NCI-H128 (cell line): Measurements from ENCODE around the gene CFAP221.
"Not testable (repeated sequence)": the region's sequence is repeated elsewhere in the genome, so short reads cannot be mapped to it uniquely, and the experiment has no call there.

ENCODE experiments used
- DNase-seq: peaks from one replicate; lab custom pipeline; 2025; ENCODE audit not compliant: unreplicated experiment; lab: John Stamatoyannopoulos, UW

CFAP221 gene

DNA sequence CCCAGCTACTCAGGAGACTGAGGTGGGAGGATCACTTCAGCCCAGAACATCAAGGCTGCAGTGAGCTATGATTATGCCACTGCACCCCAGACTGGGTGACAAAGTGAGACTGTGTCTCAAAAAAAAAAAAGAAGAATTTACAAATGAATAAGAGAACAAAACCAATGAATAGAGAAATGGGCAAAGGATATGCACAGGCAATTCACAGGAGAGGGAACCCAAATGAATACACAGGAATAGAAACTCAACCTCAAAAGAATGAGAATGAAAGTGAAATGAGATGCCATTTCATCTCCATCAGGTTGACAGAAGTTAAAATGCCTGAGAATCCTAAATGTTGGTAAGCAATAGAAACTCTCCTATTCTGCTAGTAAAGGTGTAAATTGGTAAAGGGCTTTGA lies 40.2 kb downstream of the CFAP221 start:
- no peak for DNase-seq

DNA sequence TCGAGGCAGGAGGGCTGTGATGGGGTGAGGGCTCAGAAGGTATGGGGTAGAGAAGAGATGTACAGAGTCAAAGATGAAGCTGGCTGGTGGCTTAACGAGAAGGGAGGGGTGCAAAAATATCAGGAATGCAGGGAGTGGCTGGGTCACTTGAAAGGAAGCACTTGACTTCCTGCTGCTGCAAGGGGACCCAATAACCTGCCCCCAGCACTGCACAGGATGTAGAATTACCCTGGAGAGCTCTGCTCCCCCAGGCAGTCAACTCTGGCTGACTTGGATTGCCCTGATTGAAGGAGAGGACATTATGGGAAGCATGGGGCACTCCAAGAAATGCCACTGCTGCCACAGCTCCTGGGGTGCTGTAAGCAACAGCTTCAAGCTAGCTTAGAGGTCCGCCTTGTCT lies 41.8 kb downstream of the CFAP221 start:
- DNase-seq, result no peak

DNA sequence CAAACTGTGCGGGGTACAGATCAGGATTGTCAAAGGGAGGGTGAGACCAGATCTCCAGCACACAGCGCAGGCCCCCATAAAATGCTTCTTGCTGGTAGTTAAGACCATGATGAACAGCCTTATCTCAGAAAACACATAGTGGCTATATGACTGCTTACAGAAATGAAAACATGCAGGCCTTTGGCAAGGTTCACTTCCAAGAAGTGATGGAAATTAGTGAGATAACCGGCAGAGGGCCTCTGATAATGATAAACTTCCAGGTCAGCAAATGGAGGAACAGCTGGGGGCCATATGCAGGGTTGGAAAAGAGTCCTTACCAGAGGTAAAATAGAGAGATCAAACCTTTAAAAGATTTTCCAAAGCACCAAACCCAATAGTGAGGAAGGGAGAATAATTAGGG lies 46.6 kb downstream of the CFAP221 start:
- no peak for DNase-seq

DNA sequence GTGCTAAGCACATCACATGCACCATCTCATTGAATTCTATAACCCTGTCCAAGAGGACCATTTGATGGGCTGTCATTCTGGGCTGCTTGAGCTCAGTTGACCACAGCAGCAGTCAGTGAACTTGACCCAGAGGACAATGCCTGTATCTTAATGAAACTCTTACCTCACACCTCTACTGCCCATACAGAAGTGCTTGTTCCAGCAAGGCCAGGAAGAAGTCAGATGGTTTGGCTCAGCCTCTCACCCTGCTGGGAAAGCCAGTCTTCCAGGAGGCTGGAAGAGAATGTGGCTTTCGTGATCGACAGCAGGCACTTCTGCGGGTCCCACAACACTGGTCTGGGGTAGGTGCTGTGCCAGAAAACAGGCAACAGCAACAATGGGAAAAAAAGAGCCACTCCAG lies 47.3 kb downstream of the CFAP221 start:
- DNase-seq, result no peak

- DNase-seq, result no peak
Measured at GRCh38 chr2:119592436-119592835, 48.2 kb downstream of the CFAP221 start.

DNA sequence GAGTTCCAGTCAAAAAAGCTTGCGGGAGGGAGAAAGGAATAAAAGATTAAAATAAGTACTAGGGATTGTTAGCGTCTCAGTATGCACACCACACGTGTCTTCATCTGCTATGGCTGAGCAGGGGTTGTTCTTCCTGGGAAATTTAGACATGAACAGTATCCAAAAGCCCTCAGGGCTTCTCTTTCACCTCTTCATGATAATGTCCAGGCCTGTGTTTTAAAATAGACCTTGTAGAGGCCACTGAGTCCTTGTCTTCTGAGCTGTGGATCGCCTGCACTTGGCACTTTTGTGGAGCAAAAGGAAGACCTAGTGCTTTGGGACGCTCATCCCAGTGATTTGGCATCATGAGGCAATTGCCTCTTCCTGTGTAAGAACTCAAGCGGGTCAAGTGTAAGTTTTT lies 52.4 kb downstream of the CFAP221 start:
- DNase-seq, result no peak

GRCh38 chr2:119598596-119599263 lies 54.5 kb downstream of the CFAP221 start:
- DNase-seq, result peak; percentile 27

GRCh38 chr2:119599384-119599783 lies 55.1 kb downstream of the CFAP221 start:
- no peak for DNase-seq

- no peak for DNase-seq
Measured at GRCh38 chr2:119605096-119605495, 60.8 kb downstream of the CFAP221 start.

GRCh38 chr2:119606674-119607073 lies 62.4 kb downstream of the CFAP221 start:
- no peak for DNase-seq

GRCh38 chr2:119608553-119608952 lies 64.3 kb downstream of the CFAP221 start:
- DNase-seq, result no peak

DNA sequence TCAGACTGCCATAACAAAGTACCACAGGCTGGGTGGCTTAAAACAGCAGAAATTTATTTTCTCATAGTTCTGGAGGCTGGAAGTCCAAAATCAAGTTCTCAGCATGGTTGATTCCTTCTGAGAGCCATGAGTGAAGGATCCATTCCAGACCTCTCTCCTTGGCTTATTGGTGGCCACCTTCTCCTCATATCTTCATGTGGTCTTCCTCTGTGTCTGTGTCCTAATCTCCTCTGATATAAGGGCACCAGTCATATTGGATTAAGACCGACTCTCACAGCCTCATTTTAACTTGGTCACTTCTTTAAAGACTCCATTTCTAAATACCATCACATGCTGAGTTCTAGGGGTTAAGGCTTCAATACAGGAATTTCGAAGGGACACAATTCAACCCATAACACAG lies 65.1 kb downstream of the CFAP221 start:
- DNase-seq, result no peak

DNA sequence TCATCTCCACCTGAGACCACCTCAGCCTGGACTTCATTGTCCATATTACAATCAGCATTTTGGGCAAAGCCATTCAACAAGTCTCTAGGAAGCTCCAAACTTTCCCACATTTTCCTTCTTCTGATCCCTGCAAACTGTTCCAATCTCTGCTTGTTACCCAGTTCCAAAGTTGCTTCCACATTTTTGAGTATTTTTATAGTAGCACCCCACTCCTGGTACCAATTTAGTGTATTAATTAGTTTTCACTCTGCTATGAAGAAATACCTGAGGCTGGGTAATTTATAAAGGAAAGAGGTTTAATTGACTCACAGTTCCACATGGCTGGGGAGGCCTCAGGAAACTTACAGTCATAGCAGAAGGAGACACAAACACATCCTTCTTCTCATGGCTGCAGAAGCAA lies 69.9 kb downstream of the CFAP221 start:
- not testable (repeated sequence) for DNase-seq

DNA sequence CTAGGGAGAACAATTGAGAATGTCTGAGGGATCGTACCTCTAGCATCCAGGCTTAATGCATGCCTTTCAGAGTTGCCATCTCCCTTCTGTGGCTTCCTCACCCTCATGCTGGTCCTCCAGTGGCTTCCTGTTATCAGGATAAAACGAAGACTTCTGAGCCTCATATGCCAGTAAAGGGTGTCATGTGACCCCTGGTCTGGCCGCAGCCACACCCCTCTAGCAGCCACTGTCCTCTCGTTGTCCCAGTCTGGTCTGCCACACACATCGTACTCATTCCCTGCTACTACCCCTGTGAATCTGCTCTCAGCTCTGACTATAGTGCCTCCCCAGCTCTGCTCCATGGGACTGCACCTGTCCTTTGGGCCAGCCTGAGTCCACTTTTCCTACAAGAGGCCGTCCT lies 72.2 kb downstream of the CFAP221 start:
- DNase-seq, result no peak

GRCh38 chr2:119617455-119617854 lies 73.2 kb downstream of the CFAP221 start:
- DNase-seq, result no peak

- DNase-seq, result not testable (repeated sequence)
Measured at GRCh38 chr2:119618725-119619124, 74.5 kb downstream of the CFAP221 start.

GRCh38 chr2:119625226-119625625 lies 81.0 kb downstream of the CFAP221 start:
- no peak for DNase-seq

- DNase-seq, result no peak
Measured at GRCh38 chr2:119629323-119629825, 85.1 kb downstream of the CFAP221 start.

DNA sequence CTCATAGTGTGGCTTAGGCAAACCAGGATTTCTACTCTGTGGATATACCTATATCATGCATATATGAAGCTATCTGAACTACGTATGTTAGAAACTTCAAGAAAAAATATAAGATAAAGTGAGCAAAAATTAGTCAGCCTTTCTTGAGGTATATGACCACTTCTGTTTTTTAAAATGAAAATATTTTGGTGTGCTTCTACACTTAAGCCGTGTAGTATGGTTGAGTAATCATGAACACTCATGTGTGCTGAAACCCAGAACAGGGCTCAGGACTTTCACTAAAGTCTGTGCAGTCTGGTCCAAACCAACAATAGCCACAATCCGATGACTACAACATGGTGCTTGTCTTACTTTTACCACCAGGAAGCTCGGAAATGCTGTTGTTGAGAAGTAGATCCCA lies 85.9 kb downstream of the CFAP221 start:
- no peak for DNase-seq

DNA sequence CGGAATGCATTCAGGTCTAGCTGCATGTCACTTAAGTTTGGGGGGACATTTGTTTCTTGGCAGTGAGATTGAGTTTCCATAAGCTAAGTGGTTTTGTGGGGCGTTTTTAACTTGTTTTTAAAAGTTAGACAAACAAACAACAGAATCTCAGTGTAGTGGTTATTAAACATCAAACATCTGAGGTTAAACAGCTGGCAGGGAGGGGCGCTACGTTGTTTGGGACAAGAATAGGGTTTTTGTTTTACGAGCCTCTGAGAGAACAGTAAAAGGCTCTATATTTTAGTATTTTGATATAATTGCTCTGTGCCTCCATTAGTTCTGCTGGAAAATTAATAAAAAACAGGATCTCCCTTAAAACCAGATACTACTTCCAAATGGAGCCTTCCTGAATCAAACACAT lies 93.1 kb downstream of the CFAP221 start:
- DNase-seq, result no peak

DNA sequence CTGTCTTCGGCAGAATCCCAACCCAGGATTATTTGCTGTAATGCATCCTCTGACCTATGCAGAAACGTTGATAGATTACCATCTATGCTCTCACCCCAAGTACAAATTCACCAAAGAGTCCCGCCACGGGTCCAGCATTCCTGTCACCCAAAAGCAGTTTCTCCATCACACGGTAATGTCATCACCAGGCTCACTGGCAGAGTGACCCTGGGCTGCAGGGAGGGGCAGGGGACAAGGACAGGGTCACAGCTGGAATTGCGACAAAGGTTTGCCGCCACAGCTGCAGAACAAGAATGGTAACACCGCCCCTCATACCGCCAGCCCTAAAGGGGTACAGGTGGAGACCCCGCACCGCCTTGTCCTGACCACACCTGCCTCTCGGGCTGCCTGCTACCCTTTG lies 94.0 kb downstream of the CFAP221 start:
- DNase-seq, result no peak

GRCh38 chr2:119638685-119639554 lies 94.7 kb downstream of the CFAP221 start:
- DNase-seq, result peak; percentile 10
